ENCODE data around the gene IGBP1.

Gene IGBP1

GRCh38 chrX:70088751-70089150 is 44.5 kb upstream of the IGBP1 start:
- Histone ChIP-seq H3K36me3 (replicated peaks; ENCODE audit: insufficient read depth, low read length) (no peaks in the 10 kb centered on the region), H3K4me2 (ENCODE audit: low read depth, low read length) (no peak overlapping the region), H3K9ac (ENCODE audit: low read length) (no peak overlapping the region), H3K27ac (ENCODE audit: low read length) (no peak overlapping the region), H3K9me3 (replicated peaks; ENCODE audit: insufficient read depth, low read length) (no peaks in the 10 kb centered on the region), H3K27me3 (replicated peaks; ENCODE audit: insufficient read depth, low read length) (no peaks in the 10 kb centered on the region), H2AFZ (ENCODE audit: low read length) (no peak overlapping the region), H3K4me1 (ENCODE audit: low read length) (no peaks in the 10 kb centered on the region), H4K20me1 (ENCODE audit: insufficient read depth, low read length) (no peaks in the 10 kb centered on the region), H3K9me2 (replicated peaks; ENCODE audit: insufficient read depth, low read length) (no peaks in the 10 kb centered on the region), H3F3A (ENCODE audit: insufficient read depth, low read length) (no peaks in the 10 kb centered on the region), H3K79me2 (ENCODE audit: low read length) (no peaks in the 10 kb centered on the region), H3K4me3 (ENCODE audit: low read length) (no peak overlapping the region)
- no peak for TF ChIP-seq EZH2 (optimal IDR thresholded peaks at IDR 0.05; ENCODE audit: low read depth, low read length)
- no peak for TF ChIP-seq EZH2phosphoT487 (IDR thresholded peaks at IDR 0.05; ENCODE audit: low read length)
- no peak for TF ChIP-seq CTCF (IDR thresholded peaks at IDR 0.05; ENCODE audit: low read length)
- DNase-seq, result no peak

GRCh38 chrX:70089604-70090297 is 43.5 kb upstream of the IGBP1 start:
- Histone ChIP-seq H3K4me3 (ENCODE audit: low read length) (no peak overlapping the region), H3K4me2 (ENCODE audit: low read depth, low read length) (no peak overlapping the region), H3K4me1 (ENCODE audit: low read length) (no peaks in the 10 kb centered on the region), H3F3A (ENCODE audit: insufficient read depth, low read length) (no peaks in the 10 kb centered on the region), H2AFZ (ENCODE audit: low read length) (no peak overlapping the region), H3K27me3 (replicated peaks; ENCODE audit: insufficient read depth, low read length) (no peaks in the 10 kb centered on the region), H3K36me3 (replicated peaks; ENCODE audit: insufficient read depth, low read length) (no peaks in the 10 kb centered on the region), H3K9me2 (replicated peaks; ENCODE audit: insufficient read depth, low read length) (no peaks in the 10 kb centered on the region), H3K27ac (ENCODE audit: low read length) (no peak overlapping the region), H3K9ac (ENCODE audit: low read length) (no peak overlapping the region), H3K79me2 (ENCODE audit: low read length) (no peaks in the 10 kb centered on the region), H3K9me3 (replicated peaks; ENCODE audit: insufficient read depth, low read length) (no peaks in the 10 kb centered on the region), H4K20me1 (ENCODE audit: insufficient read depth, low read length) (no peaks in the 10 kb centered on the region)
- DNase-seq, result no peak
- TF ChIP-seq EZH2 (optimal IDR thresholded peaks at IDR 0.05; ENCODE audit: low read depth, low read length) (no peak), EZH2phosphoT487 (IDR thresholded peaks at IDR 0.05; ENCODE audit: low read length) (no peak), CTCF (IDR thresholded peaks at IDR 0.05; ENCODE audit: low read length) (no peak)

DNA sequence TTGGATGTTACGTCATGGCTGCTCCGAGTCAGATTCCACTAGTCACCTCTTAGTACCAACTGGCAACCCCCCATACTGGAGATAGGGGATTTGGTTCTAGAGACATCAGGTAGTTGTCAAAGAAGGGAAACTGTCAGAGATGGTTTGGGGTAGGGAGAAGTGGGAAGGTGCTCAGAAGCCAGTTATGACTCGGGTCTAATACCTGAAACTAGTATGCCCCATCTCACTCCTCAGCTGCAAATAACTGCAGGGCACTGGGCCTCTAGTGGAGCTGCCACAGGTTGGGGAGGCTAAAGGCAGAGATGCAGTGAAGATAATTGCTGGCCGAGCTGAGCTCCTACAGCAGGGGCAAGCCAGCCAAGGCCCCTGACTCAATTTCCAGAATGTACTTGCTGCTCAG is 41.0 kb upstream of the IGBP1 start:
- Histone ChIP-seq H4K20me1 (ENCODE audit: insufficient read depth, low read length) (no peaks in the 10 kb centered on the region), H3K4me3 (ENCODE audit: low read length) (no peak overlapping the region), H3K79me2 (ENCODE audit: low read length) (no peaks in the 10 kb centered on the region), H3K4me2 (ENCODE audit: low read depth, low read length) (no peak overlapping the region), H3K9me2 (replicated peaks; ENCODE audit: insufficient read depth, low read length) (no peaks in the 10 kb centered on the region), H3F3A (ENCODE audit: insufficient read depth, low read length) (no peaks in the 10 kb centered on the region), H3K9me3 (replicated peaks; ENCODE audit: insufficient read depth, low read length) (no peaks in the 10 kb centered on the region), H3K36me3 (replicated peaks; ENCODE audit: insufficient read depth, low read length) (no peaks in the 10 kb centered on the region), H2AFZ (ENCODE audit: low read length) (no peak overlapping the region), H3K27ac (ENCODE audit: low read length) (no peak overlapping the region), H3K27me3 (replicated peaks; ENCODE audit: insufficient read depth, low read length) (no peaks in the 10 kb centered on the region), H3K9ac (ENCODE audit: low read length) (no peak overlapping the region), H3K4me1 (ENCODE audit: low read length) (no peaks in the 10 kb centered on the region)
- DNase-seq, result no peak
- TF ChIP-seq CTCF (IDR thresholded peaks at IDR 0.05; ENCODE audit: low read length), result no peak
- no peak for TF ChIP-seq EZH2phosphoT487 (IDR thresholded peaks at IDR 0.05; ENCODE audit: low read length)
- TF ChIP-seq EZH2 (optimal IDR thresholded peaks at IDR 0.05; ENCODE audit: low read depth, low read length), result no peak

Measured in MM.1S (cell line).